GM23338 (cell line): Measurements from ENCODE around the gene GALNT9. TPM values are rescaled to one million over a fixed set of nuclear protein-coding genes. Genes with fewer than 3 reads are reported as not detected.

ENCODE experiments used
- ATAC-seq: fragments of 200-7000 bp; cut with Tn5 transposase; 3 replicates; pipeline ENCODE4 v1.9.1; 2020
- DNase-seq: peaks from one replicate; pipeline ENCODE4 v3.0.0-alpha.2; 2015; ENCODE audit warnings: low spot score
- H2AFZ ChIP-seq: fragments of 200-600 bp; sonication (generic); 2 replicates; pipeline ENCODE4 v1.8.0; 2016; ENCODE audit warnings: antibody characterized with exemption, mild to moderate bottlenecking, moderate library complexity
- H3F3A ChIP-seq: fragments of 200-600 bp; sonication (generic); replicated peaks from 2 replicates; pipeline ENCODE4 v1.8.0; 2017; ENCODE audit warnings: antibody characterized with exemption, mixed run types, low read depth
- H3K27ac ChIP-seq: fragments of 200-600 bp; sonication (generic); 2 replicates; pipeline ENCODE4 v1.6.1; 2016; ENCODE audit warnings: low read depth
- H3K27me3 ChIP-seq: fragments of 200-600 bp; sonication (generic); 2 replicates; pipeline ENCODE4 v1.8.0; 2016; ENCODE audit warnings: mild to moderate bottlenecking, mixed run types, moderate library complexity; ENCODE audit not compliant: insufficient read depth
- H3K36me3 ChIP-seq: fragments of 200-600 bp; sonication (generic); 2 replicates; pipeline ENCODE4 v1.8.0; 2016; ENCODE audit warnings: mild to moderate bottlenecking; ENCODE audit not compliant: insufficient read depth
- H3K4me1 ChIP-seq: fragments of 200-600 bp; sonication (generic); 2 replicates; pipeline ENCODE4 v1.8.0; 2016; ENCODE audit warnings: mild to moderate bottlenecking, moderate library complexity; ENCODE audit not compliant: insufficient read depth
- H3K4me2 ChIP-seq: fragments of 200-600 bp; sonication (generic); 2 replicates; pipeline ENCODE4 v1.7.1; 2017; ENCODE audit warnings: mixed run types
- H3K4me3 ChIP-seq: fragments of 200-600 bp; sonication (generic); 2 replicates; pipeline ENCODE4 v1.6.1; 2016; ENCODE audit warnings: mixed run types
- H3K79me2 ChIP-seq: fragments of 200-600 bp; sonication (generic); replicated peaks from 2 replicates; pipeline ENCODE4 v1.8.0; 2017; ENCODE audit warnings: mild to moderate bottlenecking; ENCODE audit not compliant: insufficient read depth
- H3K9me2 ChIP-seq: fragments of 200-600 bp; sonication (generic); 2 replicates; pipeline ENCODE4 v1.8.0; 2017; ENCODE audit not compliant: insufficient read depth
- H4K20me1 ChIP-seq: fragments of 200-600 bp; sonication (generic); replicated peaks from 2 replicates; pipeline ENCODE4 v1.8.0; 2017; ENCODE audit warnings: mild to moderate bottlenecking; ENCODE audit not compliant: insufficient read depth
- H3K27ac Mint-ChIP-seq: 2 replicates; pipeline ENCODE4 v1.8.0; 2020; ENCODE audit warnings: inconsistent platforms, mild to moderate bottlenecking, moderate library complexity, mixed read lengths
- H3K27me3 Mint-ChIP-seq: 3 replicates; pipeline ENCODE4 v1.8.0; 2022; ENCODE audit warnings: low read depth, mild to moderate bottlenecking, moderate library complexity, mixed read lengths, inconsistent platforms; ENCODE audit not compliant: insufficient read depth, poor library complexity
- H3K36me3 Mint-ChIP-seq: 3 replicates; pipeline ENCODE4 v1.8.0; 2021; ENCODE audit warnings: low read depth, mild to moderate bottlenecking, inconsistent platforms, moderate library complexity, mixed read lengths
- H3K4me1 Mint-ChIP-seq: 3 replicates; pipeline ENCODE4 v1.8.0; 2020; ENCODE audit warnings: mild to moderate bottlenecking, inconsistent platforms, mixed read lengths
- H3K4me3 Mint-ChIP-seq: 3 replicates; pipeline ENCODE4 v1.8.0; 2021; ENCODE audit warnings: moderate library complexity, mild to moderate bottlenecking, inconsistent platforms, mixed read lengths
- H3K9me3 Mint-ChIP-seq: 3 replicates; pipeline ENCODE4 v1.8.0; 2020; ENCODE audit warnings: moderate library complexity, mild to moderate bottlenecking, inconsistent platforms, mixed read lengths
- CREB1 ChIP-seq: fragments of 250-450 bp; sonication (Bioruptor Pico); IDR thresholded peaks from 2 replicates; pipeline ENCODE4 v1.5.0; 2020; ENCODE audit warnings: low read depth, mild to moderate bottlenecking, moderate library complexity
- EZH2 ChIP-seq: fragments of 200-600 bp; sonication (generic); IDR thresholded peaks from one replicate; pipeline ENCODE4 v1.8.0; 2017; ENCODE audit warnings: antibody characterized with exemption, mild to moderate bottlenecking, low read depth; ENCODE audit not compliant: unreplicated experiment
- EZH2phosphoT487 ChIP-seq: fragments of 200-600 bp; sonication (generic); IDR thresholded peaks from one replicate; pipeline ENCODE4 v1.8.1; 2018; ENCODE audit warnings: antibody characterized with exemption; ENCODE audit not compliant: unreplicated experiment
- JUNB ChIP-seq: IDR thresholded peaks from one replicate; pipeline ENCODE4 v1.6.1; 2016; ENCODE audit warnings: antibody characterized with exemption; ENCODE audit not compliant: unreplicated experiment
- NANOG ChIP-seq: IDR thresholded peaks from 2 replicates; pipeline ENCODE4 v1.6.1; 2016; ENCODE audit warnings: antibody characterized with exemption, borderline replicate concordance
- POLR2AphosphoS5 ChIP-seq: IDR thresholded peaks from 2 replicates; pipeline ENCODE4 v1.6.1; 2016; ENCODE audit warnings: antibody characterized with exemption, low read depth
- STAT1 ChIP-seq: IDR thresholded peaks from one replicate; pipeline ENCODE4 v1.6.1; 2016; ENCODE audit warnings: antibody characterized with exemption; ENCODE audit not compliant: unreplicated experiment
- ZNF114 ChIP-seq: fragments of 250-450 bp; sonication (Bioruptor Pico); IDR thresholded peaks from 2 replicates; pipeline ENCODE4 v1.5.0; 2020; ENCODE audit warnings: mild to moderate bottlenecking, moderate library complexity
- ZNF462 ChIP-seq: fragments of 250-450 bp; sonication (Bioruptor Pico); IDR thresholded peaks from 2 replicates; pipeline ENCODE4 v1.5.0; 2020; ENCODE audit warnings: mild to moderate bottlenecking, moderate library complexity
- polyA plus RNA-seq: library from polyadenylated mRNA; unstranded; fragments of >200 nt; fragmentation: Nextera tagmentation; extraction: Ambion mirVana; gene quantifications from 2 replicates; pipeline ENCODE4 v1.2.1, GENCODE V29; 2016
- total RNA-seq: library from RNA; depleted of rRNA; stranded (reverse); fragments of >200 nt; shearing (Covaris generic); gene quantifications from 2 replicates; pipeline ENCODE4 v1.2.3, GENCODE V29; 2014
- TF ChIP-seq, protein P1 (sequence below), 2 experiments: fragments of 200-600 bp in 1 of 2; sonication (generic) in 1 of 2; conservative IDR thresholded peaks; 2 replicates each; pipeline versions ENCODE4 v1.5.1 to v1.6.1; 2016 to 2017; ENCODE audit warnings: antibody characterized with exemption in 2 of 2, low read depth in 2 of 2, mild to moderate bottlenecking in 2 of 2, moderate library complexity in 1 of 2
- TF ChIP-seq, protein P2 (sequence below): IDR thresholded peaks from one replicate; pipeline ENCODE4 v1.6.1; 2018; ENCODE audit warnings: antibody characterized with exemption; ENCODE audit not compliant: unreplicated experiment

The GALNT9 gene
- total and polyA plus RNA-seq, 2 experiments from 2014 or later, result 0.81 to 2.5 TPM

DNA sequence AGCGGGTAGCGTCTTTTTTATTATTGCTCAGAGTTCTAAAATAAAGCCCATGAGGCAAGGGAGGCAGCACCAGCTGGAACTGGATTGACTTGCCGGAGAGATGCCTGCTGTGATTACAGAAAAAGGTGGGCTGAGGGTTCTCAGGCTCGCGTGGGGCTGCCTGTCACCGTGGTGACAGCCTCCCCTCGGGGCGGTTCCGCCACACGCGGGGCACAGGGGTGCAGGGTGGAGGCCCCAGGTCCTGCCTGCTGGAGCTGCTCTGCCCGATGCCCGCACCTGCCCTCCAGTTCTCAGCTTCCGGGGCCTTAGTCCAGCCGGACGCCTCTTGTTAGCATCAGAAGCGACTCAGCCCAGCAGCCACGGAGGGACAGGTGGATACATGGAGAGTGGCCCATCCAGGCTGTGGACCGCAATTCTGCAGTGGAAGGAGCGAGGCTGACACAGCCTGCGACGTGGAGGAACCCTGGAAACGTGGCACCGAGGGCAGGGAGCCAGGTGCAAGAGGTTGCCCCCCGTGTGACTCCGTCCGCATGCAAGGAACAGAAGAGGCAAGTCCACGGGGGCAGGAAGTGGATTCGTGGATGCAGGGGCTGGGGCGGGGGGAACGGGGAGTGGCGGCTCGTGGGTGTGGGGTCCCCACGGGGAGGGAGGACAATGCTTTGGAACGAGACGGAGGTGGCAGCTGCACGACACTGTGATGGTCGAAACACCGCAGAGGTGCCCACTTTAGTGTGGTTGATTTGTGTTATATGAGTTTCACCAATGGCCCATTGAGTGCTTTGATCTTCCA lies 79.5 kb downstream of the GALNT9 start (continued):
- TF ChIP-seq, protein P1, sequence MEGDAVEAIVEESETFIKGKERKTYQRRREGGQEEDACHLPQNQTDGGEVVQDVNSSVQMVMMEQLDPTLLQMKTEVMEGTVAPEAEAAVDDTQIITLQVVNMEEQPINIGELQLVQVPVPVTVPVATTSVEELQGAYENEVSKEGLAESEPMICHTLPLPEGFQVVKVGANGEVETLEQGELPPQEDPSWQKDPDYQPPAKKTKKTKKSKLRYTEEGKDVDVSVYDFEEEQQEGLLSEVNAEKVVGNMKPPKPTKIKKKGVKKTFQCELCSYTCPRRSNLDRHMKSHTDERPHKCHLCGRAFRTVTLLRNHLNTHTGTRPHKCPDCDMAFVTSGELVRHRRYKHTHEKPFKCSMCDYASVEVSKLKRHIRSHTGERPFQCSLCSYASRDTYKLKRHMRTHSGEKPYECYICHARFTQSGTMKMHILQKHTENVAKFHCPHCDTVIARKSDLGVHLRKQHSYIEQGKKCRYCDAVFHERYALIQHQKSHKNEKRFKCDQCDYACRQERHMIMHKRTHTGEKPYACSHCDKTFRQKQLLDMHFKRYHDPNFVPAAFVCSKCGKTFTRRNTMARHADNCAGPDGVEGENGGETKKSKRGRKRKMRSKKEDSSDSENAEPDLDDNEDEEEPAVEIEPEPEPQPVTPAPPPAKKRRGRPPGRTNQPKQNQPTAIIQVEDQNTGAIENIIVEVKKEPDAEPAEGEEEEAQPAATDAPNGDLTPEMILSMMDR (conservative IDR thresholded peaks at IDR 0.05; ENCODE audit: low read depth in 2 of 2), result no peak
- TF ChIP-seq EZH2, result no peak

DNA sequence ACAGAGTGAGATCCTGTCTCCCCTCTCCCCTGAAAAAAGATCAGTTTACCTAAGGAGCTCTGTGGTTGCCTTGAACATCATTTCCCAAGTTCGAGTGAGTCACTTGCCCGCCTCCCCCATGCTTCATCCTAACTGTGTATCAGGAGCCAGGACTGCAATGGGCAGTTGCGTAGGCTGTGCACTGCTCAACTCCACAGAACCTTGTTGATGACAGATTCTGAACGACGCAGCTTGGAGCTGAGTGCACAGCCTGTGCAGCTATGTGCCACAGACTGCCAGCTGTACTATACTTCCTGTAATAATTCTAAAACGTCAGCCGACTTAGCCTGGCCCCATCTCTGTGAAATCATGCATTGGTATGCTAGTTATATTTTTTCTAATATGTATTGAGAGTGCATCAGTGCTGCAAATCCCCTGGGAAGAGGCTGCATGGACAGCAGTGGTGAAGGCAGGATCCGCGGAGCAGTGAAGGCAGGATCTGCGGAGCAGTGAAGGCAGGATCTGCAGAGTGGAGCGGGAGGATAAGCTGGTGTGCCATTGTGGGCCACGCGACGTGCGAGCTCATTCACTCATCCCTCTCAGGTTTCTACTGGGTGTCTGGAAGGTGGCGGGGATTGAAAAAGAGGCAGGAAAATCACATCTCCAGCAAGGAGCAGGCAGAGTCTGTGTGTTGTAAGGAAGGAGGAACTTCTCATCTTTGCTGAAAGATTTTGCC lies 80.8 kb downstream of the GALNT9 start:
- Histone ChIP-seq H3F3A (no peaks in the 10 kb centered on the region), H3K27ac (no peak overlapping the region), H3K4me2 (no peak overlapping the region), H4K20me1 (no peaks in the 10 kb centered on the region), H3K4me3 (no peak overlapping the region), H3K4me1 (no peaks in the 10 kb centered on the region), H2AFZ (no peak overlapping the region), H3K36me3 (no peaks in the 10 kb centered on the region), H3K27me3 (no peaks in the 10 kb centered on the region), H3K79me2 (no peaks in the 10 kb centered on the region), H3K9me2 (no peaks in the 10 kb centered on the region)
- Mint-ChIP-seq H3K9me3 (no peaks in the 10 kb centered on the region; the same call in 2 of the 3 replicates), H3K4me1 (peaks cover 4% of the 10 kb centered on the region; the same call in 1 of the 3 replicates), H3K27me3 (peaks cover 24% of the 10 kb centered on the region), H3K36me3 (no peaks in the 10 kb centered on the region), H3K27ac (no peak overlapping the region), H3K4me3 (no peak overlapping the region)
- ATAC-seq (no peak), DNase-seq (no peak)
- TF ChIP-seq ZNF114 (CRISPR knock-in tag) (no peak), EZH2phosphoT487 (no peak), NANOG (no peak), EZH2 (no peak), JUNB (no peak), STAT1 (no peak), CREB1 (no peak), ZNF462 (CRISPR knock-in tag) (no peak), POLR2AphosphoS5 (no peak)
- TF ChIP-seq, protein P2, sequence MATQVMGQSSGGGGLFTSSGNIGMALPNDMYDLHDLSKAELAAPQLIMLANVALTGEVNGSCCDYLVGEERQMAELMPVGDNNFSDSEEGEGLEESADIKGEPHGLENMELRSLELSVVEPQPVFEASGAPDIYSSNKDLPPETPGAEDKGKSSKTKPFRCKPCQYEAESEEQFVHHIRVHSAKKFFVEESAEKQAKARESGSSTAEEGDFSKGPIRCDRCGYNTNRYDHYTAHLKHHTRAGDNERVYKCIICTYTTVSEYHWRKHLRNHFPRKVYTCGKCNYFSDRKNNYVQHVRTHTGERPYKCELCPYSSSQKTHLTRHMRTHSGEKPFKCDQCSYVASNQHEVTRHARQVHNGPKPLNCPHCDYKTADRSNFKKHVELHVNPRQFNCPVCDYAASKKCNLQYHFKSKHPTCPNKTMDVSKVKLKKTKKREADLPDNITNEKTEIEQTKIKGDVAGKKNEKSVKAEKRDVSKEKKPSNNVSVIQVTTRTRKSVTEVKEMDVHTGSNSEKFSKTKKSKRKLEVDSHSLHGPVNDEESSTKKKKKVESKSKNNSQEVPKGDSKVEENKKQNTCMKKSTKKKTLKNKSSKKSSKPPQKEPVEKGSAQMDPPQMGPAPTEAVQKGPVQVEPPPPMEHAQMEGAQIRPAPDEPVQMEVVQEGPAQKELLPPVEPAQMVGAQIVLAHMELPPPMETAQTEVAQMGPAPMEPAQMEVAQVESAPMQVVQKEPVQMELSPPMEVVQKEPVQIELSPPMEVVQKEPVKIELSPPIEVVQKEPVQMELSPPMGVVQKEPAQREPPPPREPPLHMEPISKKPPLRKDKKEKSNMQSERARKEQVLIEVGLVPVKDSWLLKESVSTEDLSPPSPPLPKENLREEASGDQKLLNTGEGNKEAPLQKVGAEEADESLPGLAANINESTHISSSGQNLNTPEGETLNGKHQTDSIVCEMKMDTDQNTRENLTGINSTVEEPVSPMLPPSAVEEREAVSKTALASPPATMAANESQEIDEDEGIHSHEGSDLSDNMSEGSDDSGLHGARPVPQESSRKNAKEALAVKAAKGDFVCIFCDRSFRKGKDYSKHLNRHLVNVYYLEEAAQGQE, result no peak
